HG03095 (cell line): ENCODE results near the gene PVR.
"Not testable (repeated sequence)": the region's sequence is repeated elsewhere in the genome, so short reads cannot be mapped to it uniquely, and the experiment has no call there.

ENCODE experiments used
- ATAC-seq: cut with Tn5 transposase; IDR thresholded peaks from one replicate; pipeline ENCODE4 v1.9.1; 2021; ENCODE audit warnings: moderate library complexity; ENCODE audit not compliant: unreplicated experiment

Gene PVR

DNA sequence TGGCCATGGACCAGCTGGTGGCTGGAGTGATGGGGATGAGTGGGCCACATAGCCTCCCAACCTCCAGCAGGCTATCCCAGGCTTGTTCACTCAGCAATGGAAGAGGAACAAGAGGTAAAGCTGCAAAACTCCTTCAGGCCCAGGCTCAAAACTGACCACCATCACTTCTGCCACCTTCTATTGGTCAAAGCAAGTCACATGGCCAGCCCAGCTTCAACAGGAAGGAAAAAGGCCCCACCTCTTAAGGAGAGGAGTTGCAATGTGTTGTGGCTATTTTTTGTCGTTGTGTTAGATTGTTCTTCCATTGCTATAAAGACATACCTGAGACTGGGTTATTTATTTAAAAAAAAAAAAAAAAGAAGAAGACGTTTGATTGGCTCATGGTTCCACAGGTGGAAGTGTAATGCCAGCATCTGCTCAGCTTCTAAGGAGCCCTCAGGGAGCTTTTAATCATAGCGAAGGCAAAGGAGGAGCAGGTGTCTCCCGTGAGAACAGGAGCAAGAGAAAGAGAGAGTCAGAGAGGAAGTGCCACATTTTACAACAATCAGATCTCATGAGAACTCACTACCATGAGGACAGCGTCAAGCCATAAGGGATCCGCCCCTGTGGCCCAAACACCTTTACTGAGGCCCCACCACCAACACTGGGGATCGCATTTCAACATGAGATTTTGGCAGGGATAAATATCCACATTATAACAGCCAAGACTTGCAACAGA lies 24.9 kb upstream of the PVR start:
- no peak for ATAC-seq

DNA sequence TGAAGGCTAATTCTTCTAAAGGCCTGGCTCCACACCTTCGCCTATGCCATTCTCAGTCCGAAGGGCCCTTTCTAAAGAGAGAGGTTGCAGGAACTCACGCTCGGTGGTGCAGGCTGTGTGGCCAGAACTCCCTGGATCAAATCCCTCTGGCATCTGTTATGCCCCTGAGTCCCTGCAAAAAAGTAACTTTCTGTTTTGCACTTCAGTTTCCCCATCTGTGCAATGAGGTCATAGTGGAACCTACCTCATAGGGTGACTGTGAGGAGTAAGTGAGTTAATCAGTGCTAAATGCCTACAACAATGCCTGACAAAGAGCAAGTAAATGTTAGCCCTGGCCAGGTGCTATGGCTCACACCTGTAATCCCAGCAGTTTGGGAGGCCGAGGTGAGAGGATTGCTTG lies 23.0 kb upstream of the PVR start:
- no peak for ATAC-seq

DNA sequence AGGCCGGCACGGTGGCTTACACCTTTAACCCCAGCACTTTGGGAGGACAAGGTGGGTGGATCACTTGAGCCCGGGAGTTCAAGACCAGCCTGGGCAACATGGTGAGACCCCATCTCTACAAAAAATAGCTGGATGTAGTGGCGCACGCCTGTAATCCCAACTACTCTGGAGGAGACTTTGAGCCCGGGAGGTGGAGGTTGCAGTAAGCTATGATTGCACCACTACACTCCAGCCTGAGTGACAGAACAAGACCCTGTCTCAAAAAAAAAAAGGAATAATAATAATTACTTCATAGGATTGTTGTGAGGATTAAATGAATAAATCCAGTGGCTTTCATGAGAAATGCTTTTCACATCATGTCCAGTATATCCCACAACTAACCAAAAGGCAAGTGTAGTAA lies 22.3 kb upstream of the PVR start:
- no peak for ATAC-seq

DNA sequence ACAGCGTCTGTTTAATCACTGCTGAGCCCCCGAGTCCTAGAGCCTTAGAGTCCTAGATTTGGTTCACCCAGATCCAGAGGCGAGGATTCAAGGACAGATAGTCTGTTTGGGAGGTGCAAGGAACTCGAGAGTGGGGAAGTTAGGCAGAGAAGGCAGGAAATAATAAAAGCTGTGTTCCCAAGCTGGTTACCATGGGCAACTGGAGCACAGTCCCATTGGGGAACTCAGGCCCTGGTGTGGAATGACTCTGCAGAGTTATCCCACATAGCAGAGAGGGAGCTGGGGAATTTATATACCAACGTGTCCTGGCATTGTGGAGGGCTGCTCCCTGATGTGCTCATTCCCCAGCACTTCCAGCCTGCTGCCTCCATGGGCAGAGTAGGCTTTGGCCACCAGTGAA lies 20.6 kb upstream of the PVR start:
- ATAC-seq, result no peak

DNA sequence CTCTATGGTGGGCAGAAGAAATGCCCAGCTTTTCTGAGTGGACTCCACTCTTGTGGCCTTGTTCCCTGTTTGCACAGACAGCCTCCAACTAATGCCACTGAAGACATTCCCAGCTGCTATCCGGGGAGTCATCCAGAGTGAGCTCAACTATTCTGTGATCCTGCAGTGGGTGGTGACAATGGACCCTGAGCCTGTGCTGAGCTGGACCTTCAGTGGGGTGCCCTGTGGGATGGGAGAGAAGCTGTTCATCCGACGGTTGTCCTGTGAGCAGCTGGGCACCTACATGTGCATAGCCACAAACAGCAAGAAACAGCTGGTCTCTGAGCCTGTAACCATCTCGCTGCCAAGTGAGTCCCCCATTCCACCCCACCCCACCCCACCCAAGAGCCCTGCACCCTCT lies 20.1 kb upstream of the PVR start:
- ATAC-seq, result no peak

DNA sequence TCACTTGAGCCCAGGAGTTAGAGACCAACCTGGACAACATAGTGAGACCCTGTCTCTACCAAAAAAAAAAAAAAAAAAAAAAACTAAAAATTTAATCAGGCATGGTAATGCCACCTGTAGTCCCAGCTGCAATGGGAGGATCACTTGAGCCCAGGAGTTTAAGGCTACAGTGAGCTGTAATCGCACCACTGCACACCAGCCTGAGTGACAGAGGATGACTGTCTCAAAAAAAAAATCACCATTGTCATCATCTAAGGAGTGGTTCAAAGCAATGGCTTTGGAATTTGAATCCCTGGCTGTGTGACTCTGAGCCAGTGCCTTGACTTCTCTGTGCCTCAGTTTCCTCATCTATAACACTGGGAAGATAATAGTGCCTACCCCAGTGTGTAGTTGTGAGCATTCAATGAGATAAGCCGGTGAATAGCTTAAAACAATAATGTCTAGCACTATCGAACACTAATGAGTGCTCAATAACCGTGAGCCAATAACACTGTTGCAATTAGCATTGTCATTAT lies 18.8 kb upstream of the PVR start:
- ATAC-seq, result no peak

DNA sequence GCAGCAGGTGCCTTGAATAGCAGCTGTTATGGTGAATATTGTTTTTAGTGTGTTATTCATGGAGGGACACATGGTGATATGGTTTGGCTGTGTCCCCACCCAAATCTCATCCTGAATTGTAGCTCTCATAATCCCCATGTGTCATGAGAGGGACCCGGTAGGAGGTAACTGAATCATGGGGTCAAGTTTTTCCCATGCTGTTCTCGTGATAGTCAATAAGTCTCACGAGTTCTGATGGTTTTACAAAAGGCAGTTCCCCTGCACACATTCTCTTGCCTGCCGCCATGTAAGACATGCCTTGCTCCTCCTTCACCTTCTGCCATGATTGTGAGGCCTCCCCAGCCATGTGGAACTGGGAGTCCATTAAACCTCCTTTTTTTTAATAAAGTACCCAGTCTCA lies 18.1 kb upstream of the PVR start:
- not testable (repeated sequence) for ATAC-seq

DNA sequence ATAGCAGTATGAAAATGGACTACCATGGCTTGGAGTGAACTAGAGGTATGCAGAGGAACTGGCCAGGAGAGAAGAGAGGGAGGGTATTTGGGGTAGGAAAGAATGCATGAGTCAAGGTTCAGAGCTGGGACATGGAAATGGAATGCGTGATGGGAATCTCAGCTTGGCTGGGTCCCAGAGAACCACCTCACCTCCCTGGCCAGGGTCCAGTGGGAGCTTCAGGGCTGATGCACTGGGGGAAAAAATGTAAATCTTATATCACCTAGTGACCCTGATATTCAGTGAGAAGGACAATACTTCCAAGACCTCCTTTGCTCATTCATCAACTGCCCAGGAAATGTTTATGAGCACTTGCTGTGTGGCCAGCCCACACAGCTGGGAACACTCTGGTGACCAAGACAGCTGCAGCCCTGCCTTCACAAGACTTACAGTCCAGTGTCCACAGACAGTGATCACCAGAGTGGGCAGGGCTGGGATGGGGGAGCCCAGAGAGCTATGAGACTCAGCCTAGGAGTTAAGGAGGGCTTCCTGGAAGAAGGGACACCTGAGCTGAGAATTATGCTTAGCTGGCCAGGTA lies 17.6 kb upstream of the PVR start:
- ATAC-seq, result no peak

DNA sequence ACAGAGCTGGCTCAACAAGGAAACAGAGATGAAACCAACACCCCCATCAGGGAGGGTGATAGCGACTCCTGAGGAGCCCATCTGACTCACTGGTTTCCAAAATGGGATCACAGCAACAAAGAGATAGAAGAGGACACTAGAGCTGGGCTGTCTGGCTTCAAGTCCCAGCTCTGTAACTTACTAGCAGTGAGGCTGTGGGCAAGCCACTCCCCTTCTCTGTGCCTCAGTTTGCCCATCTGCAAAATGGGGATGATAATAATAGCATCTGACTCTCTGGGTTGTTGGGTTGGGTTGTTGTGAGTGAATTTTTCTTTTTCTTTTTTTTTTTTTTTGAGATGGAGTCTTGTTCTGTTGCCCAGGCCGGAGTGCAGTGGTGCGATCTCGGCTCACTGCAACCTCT lies 16.1 kb upstream of the PVR start:
- no peak for ATAC-seq

DNA sequence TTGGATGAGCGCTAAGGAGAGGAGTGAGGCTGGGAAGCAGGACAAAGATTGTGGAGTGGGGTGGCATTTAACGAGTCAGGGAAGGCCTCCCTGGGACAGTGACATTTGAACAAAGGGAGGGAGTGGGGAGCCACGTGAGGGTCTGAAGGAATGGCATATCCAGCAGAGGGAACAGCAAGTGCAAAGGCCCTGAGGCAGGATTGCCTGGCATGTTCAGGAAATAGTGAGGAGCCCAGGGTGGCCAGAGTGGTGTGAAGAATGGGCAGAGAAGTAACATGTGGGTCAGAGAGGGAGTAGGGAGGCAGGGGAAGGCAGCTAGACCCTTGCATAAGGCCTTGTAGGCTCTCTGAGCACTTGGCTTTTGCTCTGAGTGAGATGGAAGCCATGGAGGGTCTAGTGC lies 14.9 kb upstream of the PVR start:
- no peak for ATAC-seq

DNA sequence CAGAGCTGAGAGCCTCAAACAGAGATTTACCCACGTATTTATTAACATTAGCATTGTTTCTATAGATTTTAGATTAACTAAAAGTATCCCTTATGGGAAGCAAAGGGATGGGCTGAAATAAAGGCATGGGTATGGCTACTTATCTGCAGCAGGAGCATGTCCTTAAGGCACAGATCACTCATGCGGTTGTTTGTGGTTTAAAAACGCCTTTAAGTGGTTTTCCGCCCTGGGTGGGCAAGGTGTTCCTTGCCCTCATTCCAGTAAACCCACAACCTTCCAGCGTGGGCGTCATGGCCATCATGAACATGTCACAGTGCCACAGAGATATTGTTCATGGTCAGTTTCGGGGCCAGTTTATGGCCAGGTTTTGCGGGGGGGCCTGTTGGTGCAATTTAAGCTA lies 12.1 kb upstream of the PVR start:
- not testable (repeated sequence) for ATAC-seq

DNA sequence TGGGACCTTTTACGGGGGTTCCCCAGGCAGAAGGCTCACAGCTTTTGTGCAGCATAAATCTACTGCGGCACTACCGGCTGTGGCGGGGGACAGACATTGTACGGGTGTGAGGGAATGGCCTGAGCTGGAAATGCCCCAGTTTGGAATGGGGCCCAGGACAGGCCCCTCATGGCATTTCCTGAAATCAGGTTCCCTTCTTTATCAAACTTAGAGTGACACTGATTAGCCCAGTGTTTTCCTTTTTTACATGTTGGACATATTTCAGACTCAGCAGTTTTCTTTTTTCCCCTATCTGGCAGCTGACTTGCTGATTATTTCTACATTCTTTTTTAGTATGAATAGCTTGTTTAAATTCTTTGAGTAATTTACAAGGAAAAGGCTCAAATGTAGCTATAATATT lies 9.7 kb upstream of the PVR start:
- ATAC-seq, result not testable (repeated sequence)

DNA sequence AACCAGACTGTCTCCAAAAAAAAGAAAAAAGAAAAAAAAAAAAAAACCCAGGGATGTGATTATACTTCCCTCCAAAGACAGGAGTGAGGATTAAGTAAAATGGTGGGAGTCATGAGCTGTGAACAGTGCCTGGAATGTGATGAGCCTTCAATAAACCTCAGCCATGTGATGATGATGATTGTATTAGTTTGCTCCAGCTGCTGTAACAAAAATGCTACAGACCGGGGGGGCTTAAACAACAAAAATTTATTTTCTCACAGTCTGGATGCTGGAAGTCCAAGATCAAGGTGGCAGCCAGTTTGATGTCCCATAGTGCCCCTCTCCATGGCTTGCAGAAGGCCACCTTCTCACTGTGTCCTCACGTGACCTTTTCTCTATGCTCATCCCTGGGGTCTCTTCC lies 8.9 kb upstream of the PVR start:
- ATAC-seq, result no peak

DNA sequence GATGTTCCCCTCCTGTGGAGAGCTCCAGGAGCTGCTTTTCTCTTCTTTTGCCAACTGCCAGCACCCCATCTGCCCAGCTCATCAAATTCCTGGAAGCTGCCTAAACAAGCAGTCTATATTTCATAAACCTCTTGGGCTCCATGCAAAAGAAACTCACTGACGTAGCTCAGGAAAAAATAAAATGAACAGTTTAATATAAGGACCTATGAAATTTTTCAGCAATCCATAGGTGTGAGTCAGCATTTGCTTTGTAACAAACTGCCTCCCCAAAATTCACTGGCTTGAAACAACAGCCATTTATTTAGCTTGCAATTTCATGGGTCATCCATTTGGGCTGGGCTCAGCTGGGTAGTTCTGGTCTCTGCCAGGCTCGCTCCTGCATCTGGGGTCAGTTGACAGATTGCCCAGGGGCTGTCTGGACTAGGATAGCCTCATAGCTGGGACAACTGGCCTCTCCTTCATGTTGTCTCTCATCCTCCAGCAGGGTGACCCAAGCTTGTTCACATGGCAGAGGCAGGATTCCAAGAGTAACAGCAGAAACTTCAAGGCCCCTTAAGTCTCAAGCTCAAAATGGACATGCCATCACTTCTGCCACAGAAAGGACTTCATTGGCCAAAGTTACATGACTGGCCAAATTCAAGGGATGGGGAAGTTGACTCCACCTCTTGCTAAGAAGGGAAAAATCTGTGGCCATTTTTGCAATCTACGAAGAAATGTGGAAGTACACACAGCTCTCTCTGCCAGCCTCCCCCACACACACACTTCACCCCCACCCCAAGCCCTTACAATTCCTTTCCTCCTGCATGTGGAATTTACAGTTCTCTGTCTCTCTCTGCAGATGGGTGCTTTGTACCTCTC lies 7.9 kb upstream of the PVR start:
- ATAC-seq, result no peak

DNA sequence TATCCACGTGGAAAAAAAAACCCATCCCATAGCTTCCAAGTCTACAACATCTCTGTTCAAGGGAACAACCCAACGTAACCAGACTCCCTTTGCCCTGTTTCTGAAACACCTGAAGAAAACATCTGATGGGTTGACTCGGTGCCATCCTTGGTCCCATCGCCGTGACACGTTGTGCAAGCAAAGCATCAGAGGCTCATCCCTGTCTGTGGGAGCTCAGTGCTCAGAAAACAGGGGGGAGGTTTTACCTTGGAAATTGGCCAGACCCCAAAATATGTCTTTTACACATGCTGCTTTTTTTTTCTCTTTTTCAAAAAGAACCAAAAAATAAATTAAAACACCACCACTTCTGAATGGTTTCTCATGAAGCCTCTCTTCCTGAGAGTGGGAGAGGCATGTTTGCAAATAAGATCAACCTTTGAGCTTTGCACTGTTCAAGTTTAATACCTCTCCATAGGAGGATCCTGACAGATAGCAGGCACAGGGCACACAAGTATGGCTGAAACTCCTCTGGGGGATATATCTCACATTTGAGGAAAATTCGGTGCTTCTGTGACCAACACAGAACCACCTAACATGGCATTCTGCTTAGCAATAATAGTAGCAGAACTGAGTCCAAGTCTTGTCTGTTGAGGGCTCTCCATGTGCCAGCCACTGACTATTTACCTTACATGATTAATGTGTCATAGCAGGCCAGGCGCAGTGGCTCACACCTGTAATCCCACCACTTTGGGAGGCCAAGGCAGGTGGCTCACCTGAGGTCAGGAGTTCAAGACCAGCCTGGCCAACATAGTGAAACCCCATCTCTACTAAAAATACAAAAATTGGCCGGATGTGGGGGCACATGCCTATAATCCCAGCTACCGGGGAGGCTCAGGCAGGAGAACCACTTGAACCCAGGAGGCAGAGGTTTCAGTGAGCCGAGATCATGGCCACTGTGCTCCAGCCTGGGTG lies 7.0 kb upstream of the PVR start:
- no peak for ATAC-seq

DNA sequence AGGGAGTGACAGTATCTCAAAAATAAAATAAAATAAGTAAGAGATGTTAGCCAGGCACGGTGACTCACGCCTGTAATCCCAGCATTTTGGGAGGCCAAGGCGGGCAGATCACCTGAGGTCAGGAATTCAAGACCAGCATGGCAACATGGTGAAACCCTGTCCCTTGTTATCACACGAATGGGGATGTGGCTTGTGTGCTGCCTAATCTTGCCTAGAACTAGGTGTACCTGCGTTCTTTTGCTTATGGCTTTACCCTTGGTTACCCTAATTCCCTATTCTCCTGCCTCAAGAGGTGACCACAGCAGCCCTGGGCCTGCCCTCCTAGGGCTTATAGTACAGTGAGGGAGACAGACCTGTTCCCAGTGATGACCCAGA lies 6.3 kb upstream of the PVR start:
- no peak for ATAC-seq

DNA sequence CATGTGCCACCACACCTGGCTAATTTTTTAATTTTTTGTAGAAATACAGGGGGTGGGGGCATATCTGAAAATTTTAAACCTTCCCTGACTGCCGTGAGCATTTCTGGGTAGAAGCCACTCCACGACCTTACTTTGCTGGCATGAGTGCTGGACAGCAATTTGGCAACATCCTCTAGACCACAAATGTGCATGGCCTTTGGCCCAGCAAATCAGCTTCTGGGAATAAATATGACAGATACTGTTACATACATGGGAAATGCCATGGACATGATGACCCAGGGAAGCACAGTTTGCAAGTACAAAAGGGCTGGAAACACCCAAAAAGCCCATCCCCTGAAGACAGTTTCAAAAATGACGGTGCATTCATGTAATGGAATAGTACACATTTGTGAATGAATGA lies 3.2 kb upstream of the PVR start:
- no peak for ATAC-seq

DNA sequence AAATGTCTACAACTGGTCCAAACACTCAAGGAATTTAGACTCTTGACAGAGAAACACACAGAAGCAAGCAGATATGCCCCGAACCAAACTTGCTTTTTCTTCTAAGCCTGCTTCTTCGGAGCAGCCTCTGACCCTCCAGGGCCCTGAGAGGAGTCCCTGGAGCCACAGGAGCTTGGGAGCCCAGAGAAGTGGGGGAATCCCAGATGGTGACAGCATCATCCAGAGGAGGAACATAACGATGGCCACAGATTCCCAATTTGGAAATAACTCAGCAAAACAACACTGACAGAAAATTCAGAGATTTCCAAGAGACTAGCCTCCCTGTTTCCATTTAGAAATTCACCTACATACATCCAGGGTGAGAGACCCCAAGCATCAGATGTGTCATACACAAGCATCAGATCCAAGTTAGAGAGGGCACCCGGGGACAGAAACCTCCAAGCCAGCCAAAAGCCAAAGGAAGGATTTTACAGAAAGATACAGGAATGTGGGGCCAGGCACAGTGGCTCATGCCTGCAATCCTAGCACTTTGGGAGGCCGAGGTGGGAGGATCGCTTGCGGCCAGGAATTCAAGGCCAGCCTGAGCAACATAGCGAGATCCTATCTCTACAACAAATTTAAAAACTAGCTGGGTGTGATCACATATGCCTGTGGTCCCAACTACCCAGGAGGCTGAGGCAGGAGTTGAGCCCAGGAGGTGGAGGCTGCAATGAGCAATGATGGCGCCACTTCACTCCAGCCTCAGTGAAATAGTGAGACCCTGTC lies 2.0 kb upstream of the PVR start:
- ATAC-seq, result no peak

DNA sequence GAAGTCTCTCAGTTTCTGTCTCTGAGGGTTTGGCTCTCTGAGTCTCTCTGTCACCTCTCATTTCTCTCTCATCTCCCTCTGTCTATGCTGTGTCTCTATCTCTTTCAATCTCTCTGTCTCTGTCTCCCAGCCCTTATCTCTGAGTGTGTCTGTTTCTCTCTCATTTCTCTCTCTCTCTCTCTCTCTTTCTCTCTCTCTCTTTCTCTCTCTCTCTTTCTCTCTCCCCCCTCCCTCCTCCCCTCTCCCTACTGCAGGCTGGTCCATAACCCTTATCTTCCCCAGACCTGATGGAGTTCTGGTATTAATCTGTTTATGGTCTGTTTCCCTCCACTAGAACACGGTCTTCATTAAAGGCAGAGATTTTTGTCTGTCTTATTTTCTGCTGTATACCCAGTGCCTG lies 1.3 kb upstream of the PVR start:
- no peak for ATAC-seq

DNA sequence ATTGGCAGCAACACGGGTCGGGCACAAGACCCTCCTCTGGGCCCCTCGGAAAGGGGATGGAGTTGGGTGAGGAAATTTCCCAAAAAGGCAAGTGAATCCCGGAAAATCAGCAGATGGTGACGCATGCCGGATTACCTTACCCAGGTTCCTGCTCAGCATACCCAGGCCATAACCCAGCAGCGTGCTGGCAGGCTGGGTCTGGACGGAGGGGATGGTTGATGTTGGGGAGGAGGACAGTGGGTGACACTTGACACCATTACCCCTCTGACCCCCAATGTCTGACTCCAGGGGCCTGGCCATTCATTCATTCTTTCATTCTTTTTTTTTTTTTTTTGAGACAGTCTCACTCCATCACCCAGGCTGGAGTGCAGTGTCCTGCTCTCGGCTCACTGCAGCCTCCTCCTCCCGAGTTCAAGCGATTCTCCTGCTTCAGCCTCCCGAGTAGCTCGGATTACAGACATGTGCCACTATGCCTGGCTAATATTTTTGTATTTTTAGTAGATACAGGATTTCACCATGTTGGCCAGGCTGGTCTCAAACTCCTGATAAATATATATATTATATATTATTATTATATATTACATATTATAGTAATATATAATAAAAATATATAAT lies 799 bp downstream of the PVR start:
- ATAC-seq, result no peak
